SK-N-SH (cell line): ENCODE measurements around the gene TMEM191C. TPM values are rescaled to one million over a fixed set of nuclear protein-coding genes. Genes with fewer than 3 reads are reported as not detected.

Source experiments
- CTCF ChIA-PET: fragments of 300-600, 350-600 bp; formaldehyde crosslinking; extraction: SDS; loops from one replicate; lab custom pipeline; 2021; lab: Yijun Ruan, JAX
- POLR2A ChIA-PET: fragments of 350-600 bp; sonication (Branson Sonifier 250); formaldehyde crosslinking; extraction: SDS; loops from one replicate; lab custom pipeline; 2020; ENCODE audit warnings: antibody characterized with exemption, inconsistent platforms; lab: Yijun Ruan, JAX
- DNase-seq: peaks from one replicate; pipeline ENCODE4 v3.0.0; 2012
- H2AFZ ChIP-seq: fragments of 200-600 bp; sonication (generic); 2 replicates; pipeline ENCODE4 v1.8.1; 2016; ENCODE audit warnings: antibody characterized with exemption, mild to moderate bottlenecking, low read depth
- H3F3A ChIP-seq: fragments of 200-600 bp; sonication (generic); replicated peaks from 2 replicates; pipeline ENCODE3; 2016; ENCODE audit warnings: antibody characterized with exemption, mild to moderate bottlenecking; ENCODE audit not compliant: insufficient read depth
- H3K27ac ChIP-seq, 2 experiments: fragments of 200-500 bp in 1 of 2; fragments of 200-600 bp in 1 of 2; sonication (Bioruptor generic) in 1 of 2; sonication (generic), shearing (Covaris generic) in 1 of 2; 2 replicates each; pipeline versions ENCODE4 v1.5.1 to v1.6.1; 2014 to 2016; ENCODE audit warnings: low read depth in 2 of 2, inconsistent platforms in 1 of 2, low read length in 1 of 2, mild to moderate bottlenecking in 1 of 2, mixed read lengths in 1 of 2
- H3K27me3 ChIP-seq: fragments of 200-600 bp; sonication (generic), shearing (Covaris generic); 2 replicates; pipeline ENCODE4 v1.6.1; 2016; ENCODE audit warnings: mixed run types; ENCODE audit not compliant: insufficient read depth
- H3K36me3 ChIP-seq, 2 experiments: fragments of 200-500 bp in 1 of 2; fragments of 200-600 bp in 1 of 2; sonication (Bioruptor generic) in 1 of 2; sonication (generic) in 1 of 2; replicated peaks in 1 of 2; 2 replicates each; pipeline versions ENCODE3 to v1.5.1; 2014 to 2016; ENCODE audit warnings: low read length in 1 of 2, mild to moderate bottlenecking in 1 of 2; ENCODE audit not compliant: insufficient read depth in 2 of 2, control insufficient read depth in 1 of 2
- H3K4me1 ChIP-seq, 2 experiments: fragments of 200-500 bp in 1 of 2; fragments of 200-600 bp in 1 of 2; sonication (Bioruptor generic) in 1 of 2; sonication (generic), shearing (Covaris generic) in 1 of 2; 2 replicates each; pipeline versions ENCODE4 v1.5.1 to v1.6.1; 2014 to 2016; ENCODE audit warnings: low read depth in 1 of 2, low read length in 1 of 2, mixed run types in 1 of 2; ENCODE audit not compliant: insufficient read depth in 2 of 2, control insufficient read depth in 1 of 2
- H3K4me2 ChIP-seq: fragments of 200-600 bp; sonication (generic), shearing (Covaris generic); 2 replicates; pipeline ENCODE4 v1.6.1; 2017; ENCODE audit warnings: mixed run types
- H3K4me3 ChIP-seq, 2 experiments: fragments of 200-500 bp in 1 of 2; fragments of 200-600 bp in 1 of 2; sonication (Bioruptor generic) in 1 of 2; sonication (generic), shearing (Covaris generic) in 1 of 2; 2 replicates each; pipeline versions ENCODE4 v1.5.1 to v1.8.1; 2014 to 2016; ENCODE audit warnings: low read depth in 2 of 2, inconsistent platforms in 1 of 2, low read length in 1 of 2, mild to moderate bottlenecking in 1 of 2, mixed read lengths in 1 of 2, moderate library complexity in 1 of 2
- H3K79me2 ChIP-seq: fragments of 200-600 bp; sonication (generic); 2 replicates; pipeline ENCODE4 v1.8.1; 2017; ENCODE audit warnings: mild to moderate bottlenecking; ENCODE audit not compliant: insufficient read depth
- H3K9ac ChIP-seq: fragments of 200-600 bp; sonication (generic); 2 replicates; pipeline ENCODE4 v1.6.1; 2017; ENCODE audit warnings: mixed run types
- H3K9me2 ChIP-seq: fragments of 200-600 bp; sonication (generic); 2 replicates; pipeline ENCODE4 v1.6.1; 2017; ENCODE audit warnings: mixed run types
- H3K9me3 ChIP-seq: fragments of 200-600 bp; sonication (generic); 2 replicates; pipeline ENCODE4 v1.6.1; 2017; ENCODE audit warnings: mixed run types, mild to moderate bottlenecking, moderate library complexity
- H4K20me1 ChIP-seq: fragments of 200-600 bp; sonication (generic); 2 replicates; pipeline ENCODE4 v1.6.1; 2017; ENCODE audit warnings: mild to moderate bottlenecking, mixed run types; ENCODE audit not compliant: insufficient read depth
- EP300 ChIP-seq, 2 experiments: IDR thresholded peaks; 2 replicates each; pipeline versions ENCODE4 v1.4.0 to v1.6.1; 2012; ENCODE audit warnings: borderline replicate concordance in 1 of 2, low read depth in 1 of 2, low read length in 1 of 2
- EZH2phosphoT487 ChIP-seq: fragments of 200-600 bp; sonication (generic); IDR thresholded peaks from 2 replicates; pipeline ENCODE4 v1.6.1; 2017; ENCODE audit warnings: low read depth, mixed run types, mild to moderate bottlenecking, antibody characterized with exemption, moderate library complexity, borderline replicate concordance
- FOXM1 ChIP-seq: IDR thresholded peaks from 2 replicates; pipeline ENCODE4 v1.4.0; 2012; ENCODE audit warnings: low read depth, mild to moderate bottlenecking
- GABPA ChIP-seq: IDR thresholded peaks from 2 replicates; pipeline ENCODE4 v1.4.0; 2012; ENCODE audit warnings: low read depth, mild to moderate bottlenecking
- MEF2A ChIP-seq: IDR thresholded peaks from 2 replicates; pipeline ENCODE4 v1.4.0; 2012; ENCODE audit warnings: low read depth, borderline replicate concordance
- MXI1 ChIP-seq: IDR thresholded peaks from 2 replicates; pipeline ENCODE4 v1.6.1; 2012; ENCODE audit warnings: mild to moderate bottlenecking, low read depth, low read length, improper control_type of control experiment
- RAD21 ChIP-seq: IDR thresholded peaks from 2 replicates; pipeline ENCODE4 v1.6.1; 2012; ENCODE audit warnings: mild to moderate bottlenecking, low read length
- RCOR1 ChIP-seq: fragments of 150-350 bp; IDR thresholded peaks from 2 replicates; pipeline ENCODE4 v1.6.1; 2017; ENCODE audit warnings: antibody characterized with exemption, low read length
- RFX5 ChIP-seq: IDR thresholded peaks from 2 replicates; pipeline ENCODE4 v1.6.1; 2012; ENCODE audit warnings: mild to moderate bottlenecking, improper control_type of control experiment, low read length
- RXRA ChIP-seq: IDR thresholded peaks from 2 replicates; pipeline ENCODE4 v1.4.0; 2012; ENCODE audit warnings: low read depth, mild to moderate bottlenecking, borderline replicate concordance
- WGBS: methylation state at CpG from one replicate; pipeline ENCODE4 v1.1.6; 2017; ENCODE audit warnings: low lambda C conversion rate; 5-methylcytosine and 5-hydroxymethylcytosine counted together
- polyA plus RNA-seq, 3 experiments: library from polyadenylated mRNA; depleted of rRNA; stranded (reverse); fragments of >200 nt; gene quantifications; 2 replicates each; pipeline ENCODE4 v1.2.3, GENCODE V29; 2012
- TF ChIP-seq, protein P1 (sequence below): IDR thresholded peaks from 2 replicates; pipeline ENCODE4 v1.6.1; 2012; ENCODE audit warnings: mild to moderate bottlenecking, low read depth, low read length, moderate library complexity

TMEM191C gene
- polyA plus RNA-seq, 1 of the 3 experiments (the other 2 are of a cell fraction) = 3.4 TPM

DNA sequence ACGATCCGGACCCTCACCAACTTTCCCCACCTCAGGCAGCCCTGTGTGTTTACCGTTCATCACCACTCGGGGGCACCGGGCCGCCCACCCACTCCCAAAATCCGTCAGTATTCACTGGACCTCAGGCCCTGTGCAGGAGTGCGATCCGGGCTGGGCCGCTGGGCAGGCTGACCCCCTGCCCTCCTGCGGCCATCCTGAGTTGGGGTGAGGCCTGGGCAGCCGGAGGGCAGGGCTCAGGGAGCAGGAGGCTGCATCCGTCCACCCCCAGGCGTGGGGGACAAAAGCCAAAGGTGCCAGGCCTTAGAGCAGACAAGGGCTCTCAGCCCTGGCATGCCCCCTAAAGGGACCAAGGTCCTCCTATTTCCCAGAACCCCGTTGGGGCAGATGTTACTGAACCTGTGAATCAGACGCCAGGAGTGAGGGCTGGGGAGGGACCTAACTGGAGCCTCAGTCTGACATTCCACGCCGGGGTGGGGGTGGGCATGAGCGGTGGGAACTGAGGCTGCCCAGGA lies 16.8 kb upstream of the TMEM191C start:
- CTCF ChIA-PET = no interaction called here
- Histone ChIP-seq H3K27me3 (no peaks in the 10 kb centered on the region), H3K4me3 (no peak overlapping the region), H3K27ac (no peak overlapping the region), H3K79me2 (no peaks in the 10 kb centered on the region), H3K4me1 (peaks cover 0 to 2% of the 10 kb centered on the region in 2 experiments; a peak in 1 of 4 replicates), H3F3A (no peaks in the 10 kb centered on the region), H3K36me3 (peaks cover 0 to 14% of the 10 kb centered on the region in 2 experiments), H3K4me2 (no peak overlapping the region), H3K9me3 (no peaks in the 10 kb centered on the region), H3K9ac (no peak overlapping the region), H2AFZ (no peak overlapping the region), H3K9me2 (no peaks in the 10 kb centered on the region), H4K20me1 (0 out of 2 replicates have a peak, but pooled peaks cover 3% of the 10 kb centered on the region)
- peak; percentile 44 for DNase-seq
- 86% methylated on average over 11 of the region's 19 CpGs for WGBS
- POLR2A ChIA-PET = no interaction called here
- TF ChIP-seq RAD21 = 0 out of 2 replicates have a peak, but pooled peaks have one; percentile 5
- no peak for TF ChIP-seq GABPA

DNA sequence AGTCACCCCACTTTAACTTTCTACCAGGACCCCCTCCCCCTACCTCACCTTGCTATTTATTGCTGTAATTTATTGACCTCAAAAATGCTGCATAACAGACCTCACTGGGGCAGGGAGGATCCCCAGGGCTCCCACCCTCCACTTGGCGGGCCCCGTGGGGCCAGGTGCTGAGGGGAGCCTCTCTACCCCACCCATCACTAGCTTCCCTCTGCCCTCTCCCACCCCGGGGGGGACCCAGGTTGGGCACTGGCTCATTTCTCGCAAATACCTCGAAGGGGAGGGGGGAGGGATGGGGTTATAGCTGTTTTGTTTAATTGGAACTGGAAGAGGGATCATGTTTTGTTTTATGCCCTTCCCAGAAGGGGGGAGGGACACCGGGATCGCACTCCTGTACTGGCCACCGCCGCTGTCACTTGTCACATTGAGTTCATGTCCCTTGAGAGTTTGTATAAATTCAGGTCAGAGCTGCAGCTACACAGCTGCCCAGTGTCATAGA lies 16.3 kb upstream of the TMEM191C start:
- peaks cover 0 to 12% of the 10 kb centered on the region in 2 experiments for H3K36me3 ChIP-seq
- H3K27me3 ChIP-seq = no peaks in the 10 kb centered on the region
- TF ChIP-seq, protein P1, sequence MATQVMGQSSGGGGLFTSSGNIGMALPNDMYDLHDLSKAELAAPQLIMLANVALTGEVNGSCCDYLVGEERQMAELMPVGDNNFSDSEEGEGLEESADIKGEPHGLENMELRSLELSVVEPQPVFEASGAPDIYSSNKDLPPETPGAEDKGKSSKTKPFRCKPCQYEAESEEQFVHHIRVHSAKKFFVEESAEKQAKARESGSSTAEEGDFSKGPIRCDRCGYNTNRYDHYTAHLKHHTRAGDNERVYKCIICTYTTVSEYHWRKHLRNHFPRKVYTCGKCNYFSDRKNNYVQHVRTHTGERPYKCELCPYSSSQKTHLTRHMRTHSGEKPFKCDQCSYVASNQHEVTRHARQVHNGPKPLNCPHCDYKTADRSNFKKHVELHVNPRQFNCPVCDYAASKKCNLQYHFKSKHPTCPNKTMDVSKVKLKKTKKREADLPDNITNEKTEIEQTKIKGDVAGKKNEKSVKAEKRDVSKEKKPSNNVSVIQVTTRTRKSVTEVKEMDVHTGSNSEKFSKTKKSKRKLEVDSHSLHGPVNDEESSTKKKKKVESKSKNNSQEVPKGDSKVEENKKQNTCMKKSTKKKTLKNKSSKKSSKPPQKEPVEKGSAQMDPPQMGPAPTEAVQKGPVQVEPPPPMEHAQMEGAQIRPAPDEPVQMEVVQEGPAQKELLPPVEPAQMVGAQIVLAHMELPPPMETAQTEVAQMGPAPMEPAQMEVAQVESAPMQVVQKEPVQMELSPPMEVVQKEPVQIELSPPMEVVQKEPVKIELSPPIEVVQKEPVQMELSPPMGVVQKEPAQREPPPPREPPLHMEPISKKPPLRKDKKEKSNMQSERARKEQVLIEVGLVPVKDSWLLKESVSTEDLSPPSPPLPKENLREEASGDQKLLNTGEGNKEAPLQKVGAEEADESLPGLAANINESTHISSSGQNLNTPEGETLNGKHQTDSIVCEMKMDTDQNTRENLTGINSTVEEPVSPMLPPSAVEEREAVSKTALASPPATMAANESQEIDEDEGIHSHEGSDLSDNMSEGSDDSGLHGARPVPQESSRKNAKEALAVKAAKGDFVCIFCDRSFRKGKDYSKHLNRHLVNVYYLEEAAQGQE = no peak
- TF ChIP-seq EZH2phosphoT487 (no peak), EP300 (IDR thresholded peaks at IDR 0.05; ENCODE audit: borderline replicate concordance in 1 of 2, low read depth in 1 of 2, low read length in 1 of 2) (no peak), RCOR1 (no peak), MEF2A (no peak), FOXM1 (no peak), MXI1 (no peak), RFX5 (no peak), RXRA (no peak)
- 81% methylated on average over 7 of the region's 9 CpGs for WGBS
- H3F3A ChIP-seq = no peaks in the 10 kb centered on the region
- H4K20me1 ChIP-seq = 0 out of 2 replicates have a peak, but pooled peaks cover 3% of the 10 kb centered on the region
- POLR2A ChIA-PET = no interaction called here
- no peak overlapping the region for H3K4me3 ChIP-seq
- H3K27ac ChIP-seq = no peak overlapping the region
- no peak for DNase-seq
- H3K4me2 ChIP-seq = no peak overlapping the region
- H3K79me2 ChIP-seq = no peaks in the 10 kb centered on the region
- H3K9me2 ChIP-seq = no peaks in the 10 kb centered on the region
- H3K9ac ChIP-seq = no peak overlapping the region
- H3K9me3 ChIP-seq = no peaks in the 10 kb centered on the region
- CTCF ChIA-PET = no interaction called here
- peaks cover 0 to 2% of the 10 kb centered on the region in 2 experiments; a peak in 1 of 4 replicates for H3K4me1 ChIP-seq
- H2AFZ ChIP-seq = no peak overlapping the region
